Endothelial cell of umbilical vein (primary cell): ENCODE results near the gene PLPP3.

Experiments used
- POLR2A ChIP-seq: IDR thresholded peaks from 2 replicates; pipeline ENCODE4 v1.6.1; 2012; ENCODE audit warnings: low read depth, mild to moderate bottlenecking, control low read depth, low read length
- TF ChIP-seq, protein P1 (sequence below), 2 donors: IDR thresholded peaks; 1 replicate in 1 of 2; 2 replicates in 1 of 2; pipeline ENCODE4 v1.5.1; 2011; ENCODE audit warnings: low read length in 2 of 2, mild to moderate bottlenecking in 2 of 2, moderate library complexity in 2 of 2, control low read depth in 1 of 2, inconsistent platforms in 1 of 2, low read depth in 1 of 2; ENCODE audit not compliant: insufficient read depth in 1 of 2; ENCODE audit errors: extremely low read depth in 1 of 2
- TF ChIP-seq, protein P2 (sequence below): IDR thresholded peaks from 2 replicates; pipeline ENCODE4 v1.6.1; 2011; ENCODE audit not compliant: insufficient read depth, insufficient read length

DNA sequence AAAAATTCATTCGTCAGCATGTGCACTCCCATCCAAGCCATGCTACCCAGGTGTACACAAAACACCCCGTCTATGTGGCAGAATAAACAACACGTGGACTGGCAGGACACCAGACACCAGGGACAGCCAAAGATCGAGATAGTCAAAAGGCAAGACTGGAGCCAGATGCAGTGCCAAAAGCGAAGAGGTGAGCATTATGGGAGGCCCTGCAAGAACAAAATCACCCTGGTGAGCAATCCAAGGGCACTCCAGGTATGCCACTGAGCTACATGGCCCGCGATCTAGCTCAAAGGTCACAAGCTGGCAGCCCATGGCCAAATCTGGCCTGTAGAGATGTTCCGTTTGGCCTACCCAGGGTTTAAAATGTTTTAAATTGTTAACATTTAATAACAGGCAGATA, 33.7 kb downstream of the PLPP3 start:
- TF ChIP-seq, protein P1, sequence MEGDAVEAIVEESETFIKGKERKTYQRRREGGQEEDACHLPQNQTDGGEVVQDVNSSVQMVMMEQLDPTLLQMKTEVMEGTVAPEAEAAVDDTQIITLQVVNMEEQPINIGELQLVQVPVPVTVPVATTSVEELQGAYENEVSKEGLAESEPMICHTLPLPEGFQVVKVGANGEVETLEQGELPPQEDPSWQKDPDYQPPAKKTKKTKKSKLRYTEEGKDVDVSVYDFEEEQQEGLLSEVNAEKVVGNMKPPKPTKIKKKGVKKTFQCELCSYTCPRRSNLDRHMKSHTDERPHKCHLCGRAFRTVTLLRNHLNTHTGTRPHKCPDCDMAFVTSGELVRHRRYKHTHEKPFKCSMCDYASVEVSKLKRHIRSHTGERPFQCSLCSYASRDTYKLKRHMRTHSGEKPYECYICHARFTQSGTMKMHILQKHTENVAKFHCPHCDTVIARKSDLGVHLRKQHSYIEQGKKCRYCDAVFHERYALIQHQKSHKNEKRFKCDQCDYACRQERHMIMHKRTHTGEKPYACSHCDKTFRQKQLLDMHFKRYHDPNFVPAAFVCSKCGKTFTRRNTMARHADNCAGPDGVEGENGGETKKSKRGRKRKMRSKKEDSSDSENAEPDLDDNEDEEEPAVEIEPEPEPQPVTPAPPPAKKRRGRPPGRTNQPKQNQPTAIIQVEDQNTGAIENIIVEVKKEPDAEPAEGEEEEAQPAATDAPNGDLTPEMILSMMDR (IDR thresholded peaks at IDR 0.05; ENCODE audit: extremely low read depth in 1 of 2, insufficient read depth in 1 of 2, low read depth in 1 of 2, low read length in 2 of 2): no peak
- TF ChIP-seq, protein P2, sequence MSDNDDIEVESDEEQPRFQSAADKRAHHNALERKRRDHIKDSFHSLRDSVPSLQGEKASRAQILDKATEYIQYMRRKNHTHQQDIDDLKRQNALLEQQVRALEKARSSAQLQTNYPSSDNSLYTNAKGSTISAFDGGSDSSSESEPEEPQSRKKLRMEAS: no peak
- no peak for TF ChIP-seq POLR2A
